ENCODE results near the gene KCNIP1.
A peak's percentile ranks its signal among the peaks of the same experiment; 100 is the strongest.

The KCNIP1 gene

DNA sequence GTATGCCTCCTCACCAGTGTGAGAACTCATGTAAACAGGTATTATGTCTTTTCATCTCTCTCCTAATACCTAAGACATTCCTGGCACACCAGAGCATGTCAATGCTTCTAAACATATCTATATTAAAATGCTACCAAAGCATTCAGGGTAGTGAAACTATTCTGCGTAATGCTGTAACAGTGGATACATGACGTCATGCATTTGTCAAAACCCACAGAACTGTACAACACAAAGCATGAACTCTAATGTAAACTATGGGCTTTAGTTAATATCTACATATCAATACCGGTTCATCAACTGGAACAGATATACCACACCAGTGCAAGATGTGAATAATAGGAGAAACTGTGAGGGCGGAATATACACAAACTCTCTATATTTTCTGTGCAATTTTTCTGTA is 207.5 kb downstream of the KCNIP1 start:
- no peak for DNase-seq (ENCODE audit: low spot score)

DNA sequence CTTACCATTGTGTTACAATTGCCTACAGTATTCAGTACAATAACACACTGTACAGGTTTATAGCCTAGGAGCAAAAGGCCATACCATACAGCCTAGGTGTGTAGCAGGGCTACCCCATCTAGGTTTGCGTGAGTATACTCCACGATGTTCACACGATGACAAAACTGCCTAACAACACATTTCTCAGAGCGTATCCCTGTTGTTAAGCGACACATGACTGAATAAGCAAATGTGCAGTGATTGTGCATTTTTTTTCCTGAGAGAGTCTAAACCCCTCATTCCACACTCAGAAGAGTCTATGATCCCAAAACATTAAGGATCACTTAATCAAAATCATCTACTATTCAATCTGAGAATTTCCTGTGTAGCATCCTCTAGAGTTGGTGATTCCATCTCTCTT is 211.3 kb downstream of the KCNIP1 start:
- DNase-seq (ENCODE audit: low spot score): no peak

DNA sequence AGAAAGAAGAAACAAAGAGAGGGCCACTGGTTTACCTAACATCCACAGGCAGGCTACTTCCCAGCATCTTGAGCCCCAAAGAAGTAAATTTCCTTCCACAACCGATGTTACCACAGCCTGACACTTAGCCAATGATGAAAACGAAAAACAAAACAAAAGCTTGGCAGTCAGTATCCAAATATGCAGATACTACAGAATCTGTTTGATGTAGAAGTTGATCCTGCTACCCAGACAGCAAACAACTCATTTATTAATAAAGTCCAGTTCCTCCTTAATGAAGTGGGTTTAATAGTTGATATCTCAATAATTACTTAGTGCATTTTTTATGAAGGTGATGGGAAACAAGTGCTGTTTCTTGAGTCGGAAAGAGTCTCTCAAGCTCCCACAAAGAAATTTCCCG is 212.6 kb downstream of the KCNIP1 start:
- no peak for DNase-seq (ENCODE audit: low spot score)

DNA sequence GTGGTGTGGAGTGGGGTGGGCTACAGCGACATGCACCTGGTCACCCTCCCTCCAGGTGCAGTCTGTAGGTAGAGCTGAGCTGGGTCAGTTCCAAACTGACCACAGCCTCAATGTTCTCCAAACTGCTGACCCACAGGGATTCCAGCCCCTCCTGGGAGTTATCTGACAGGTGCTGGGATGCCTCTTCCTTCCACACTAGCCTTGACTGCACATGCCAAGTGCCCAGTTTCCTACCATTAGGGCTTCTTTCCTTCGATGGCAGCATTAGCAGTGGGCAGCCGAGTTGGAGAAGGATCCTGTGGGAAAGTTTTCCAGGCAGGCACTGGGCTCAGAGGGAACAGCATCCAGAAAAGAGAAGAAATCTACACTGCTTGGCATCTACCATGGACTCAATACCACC is 215.7 kb downstream of the KCNIP1 start:
- no peak for DNase-seq (ENCODE audit: low spot score)

DNA sequence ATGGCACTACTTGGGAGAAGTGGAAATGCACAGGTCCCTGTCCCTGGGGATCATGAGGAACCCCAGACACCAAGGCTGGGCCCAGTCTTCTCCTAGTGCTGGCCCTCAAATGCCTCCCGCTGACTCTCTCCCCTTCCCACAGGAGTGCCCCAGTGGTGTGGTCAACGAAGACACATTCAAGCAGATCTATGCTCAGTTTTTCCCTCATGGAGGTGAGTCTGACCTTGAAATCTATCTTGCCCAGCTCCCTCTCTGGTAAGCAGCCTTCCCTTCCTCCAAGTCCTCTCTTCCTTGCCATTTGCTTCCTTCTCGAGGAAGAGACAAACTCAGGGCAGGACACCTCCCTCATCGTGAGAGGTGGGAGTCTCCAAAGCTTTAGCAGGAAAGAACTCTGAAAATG is 216.4 kb downstream of the KCNIP1 start:
- DNase-seq (ENCODE audit: low spot score): no peak

GRCh38 chr5:170720984-170721383 is 217.2 kb downstream of the KCNIP1 start:
- no peak for DNase-seq (ENCODE audit: low spot score)

DNA sequence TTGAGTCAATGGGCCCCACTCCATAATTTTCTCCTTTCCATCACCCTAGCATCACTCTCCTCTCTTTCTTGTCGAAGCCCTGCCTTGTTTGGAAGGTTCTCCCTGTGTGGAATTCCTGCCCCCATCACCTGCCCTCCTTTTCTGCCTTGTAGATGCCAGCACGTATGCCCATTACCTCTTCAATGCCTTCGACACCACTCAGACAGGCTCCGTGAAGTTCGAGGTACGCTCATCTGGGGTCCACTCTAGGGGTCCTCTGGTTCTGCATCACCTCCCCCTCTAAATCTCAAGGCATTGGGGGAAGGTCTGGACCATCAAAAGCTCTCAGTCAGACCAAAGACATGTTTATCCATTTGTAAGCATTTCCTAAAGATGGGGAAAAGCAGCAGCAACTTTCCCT is 217.9 kb downstream of the KCNIP1 start:
- no peak for DNase-seq (ENCODE audit: low spot score)

DNA sequence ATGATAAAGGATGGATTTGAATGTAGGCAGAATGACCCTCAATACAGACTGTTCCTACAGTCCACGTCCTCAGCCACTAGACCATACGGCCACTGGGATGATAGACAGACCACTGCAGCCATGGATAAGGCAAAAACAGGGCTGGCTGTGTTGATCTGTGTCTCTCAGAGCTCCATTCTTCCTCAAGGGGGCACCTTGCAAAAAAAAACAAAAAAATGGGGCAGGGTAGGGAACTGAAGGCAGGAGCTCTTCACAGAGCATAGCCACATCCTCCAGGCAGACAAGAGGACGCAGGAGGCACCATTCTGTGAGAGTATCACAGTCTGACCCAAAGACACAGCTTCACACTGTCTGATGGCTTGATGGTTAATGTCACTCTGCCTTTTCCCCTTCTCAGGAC is 218.5 kb downstream of the KCNIP1 start:
- DNase-seq (ENCODE audit: low spot score): no peak

DNA sequence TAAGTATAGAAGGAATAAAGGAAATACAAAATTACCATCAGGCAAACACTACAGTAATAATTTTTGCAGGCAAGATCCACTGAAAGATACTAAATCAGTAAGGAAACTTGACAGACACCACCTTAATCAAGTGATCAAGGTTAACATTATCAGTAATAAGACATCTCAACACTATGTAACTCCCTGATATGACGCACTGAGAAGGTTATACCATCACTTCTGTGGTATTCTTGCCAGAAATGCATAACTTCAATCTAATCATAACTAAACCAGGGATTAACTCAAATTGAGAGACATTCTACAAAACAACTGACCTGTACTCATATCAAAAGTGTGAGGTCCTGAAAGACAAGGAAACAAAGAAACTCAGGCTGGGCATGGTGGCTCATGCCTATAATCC is 227.2 kb downstream of the KCNIP1 start:
- DNase-seq (ENCODE audit: low spot score): no peak

GRCh38 chr5:170732685-170733084 is 228.9 kb downstream of the KCNIP1 start:
- DNase-seq (ENCODE audit: low spot score): no peak

GRCh38 chr5:170736966-170737365 is 233.1 kb downstream of the KCNIP1 start:
- DNase-seq (ENCODE audit: low spot score): no peak

DNA sequence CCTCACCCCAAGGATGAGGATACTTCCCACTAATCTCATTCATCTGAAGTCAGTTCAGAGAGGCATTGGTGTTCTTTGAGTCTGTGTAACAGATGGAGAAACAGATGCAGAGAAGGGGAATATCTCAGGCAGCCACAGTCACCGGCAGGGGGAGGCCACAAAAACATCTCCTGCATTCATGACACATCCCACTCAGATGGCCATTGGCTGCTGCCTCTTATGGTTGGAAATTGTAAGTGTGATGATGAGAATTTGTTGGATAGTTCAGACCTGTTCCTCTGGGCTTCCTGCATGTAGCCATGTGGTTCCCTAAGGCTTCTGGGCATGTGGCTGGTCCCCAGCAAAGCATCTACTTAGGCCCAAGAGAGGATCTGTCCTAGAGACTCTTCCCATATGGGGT is 233.8 kb downstream of the KCNIP1 start:
- no peak for DNase-seq (ENCODE audit: low spot score)

DNA sequence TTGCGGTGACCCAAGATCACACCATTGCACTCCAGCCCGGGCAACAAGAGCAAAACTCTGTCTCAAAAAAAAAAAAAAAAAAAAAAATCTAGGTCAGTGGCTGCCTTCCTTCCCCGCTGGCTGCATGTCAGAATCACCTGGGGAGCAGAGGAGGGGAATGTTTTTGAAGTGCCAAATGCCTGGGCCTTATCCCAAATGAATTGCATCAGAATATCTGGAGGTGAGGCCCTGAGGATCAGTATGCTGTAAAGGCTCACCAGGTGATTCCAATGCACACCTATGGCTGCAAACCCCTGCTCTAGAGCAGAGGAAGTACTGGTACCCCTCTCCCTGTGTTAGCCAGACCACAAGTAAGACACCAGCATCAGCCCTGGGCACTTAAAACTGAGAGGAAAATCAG is 235.0 kb downstream of the KCNIP1 start:
- no peak for DNase-seq (ENCODE audit: low spot score)

- no peak for DNase-seq (ENCODE audit: low spot score)
These were observed 235.6 kb downstream of the KCNIP1 start for GRCh38 chr5:170739446-170739845.

GRCh38 chr5:170740551-170741205 is 236.9 kb downstream of the KCNIP1 start:
- no peak for DNase-seq (ENCODE audit: low spot score)

GRCh38 chr5:170741801-170742200 is 238.0 kb downstream of the KCNIP1 start:
- no peak for DNase-seq (ENCODE audit: low spot score)

- DNase-seq (ENCODE audit: low spot score): no peak
These were observed 240.0 kb downstream of the KCNIP1 start for GRCh38 chr5:170743876-170744212.

DNA sequence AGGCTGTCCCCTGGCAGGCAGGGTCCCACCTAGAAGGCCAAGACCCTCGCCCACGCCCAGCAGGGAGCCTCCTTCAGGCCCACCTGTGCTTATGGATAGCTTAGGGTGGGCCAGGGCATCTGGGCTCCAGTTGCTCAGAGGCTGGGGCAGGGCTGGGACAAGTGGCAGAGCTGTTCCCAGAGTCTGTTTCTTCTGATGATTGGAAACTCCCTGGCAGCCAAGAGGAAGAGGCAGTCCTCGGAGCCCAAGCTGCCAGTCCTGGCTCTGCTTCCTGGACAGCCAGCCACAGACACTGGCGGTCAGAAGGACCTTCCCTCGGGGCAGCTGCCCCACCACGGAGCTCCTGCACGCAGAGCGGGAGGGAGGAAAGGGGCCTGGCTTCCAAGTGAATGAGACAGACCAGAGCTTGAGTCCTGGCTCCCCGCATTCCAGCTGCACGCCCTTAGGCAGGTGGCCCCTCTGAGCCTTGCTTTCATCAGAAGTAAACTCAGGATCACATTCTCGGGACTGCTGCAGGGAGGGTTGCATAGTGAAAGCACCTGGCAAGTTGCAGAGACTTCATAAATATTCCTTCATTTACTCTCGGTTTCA is 241.8 kb downstream of the KCNIP1 start:
- peak; percentile 82 for DNase-seq (ENCODE audit: low spot score)

DNA sequence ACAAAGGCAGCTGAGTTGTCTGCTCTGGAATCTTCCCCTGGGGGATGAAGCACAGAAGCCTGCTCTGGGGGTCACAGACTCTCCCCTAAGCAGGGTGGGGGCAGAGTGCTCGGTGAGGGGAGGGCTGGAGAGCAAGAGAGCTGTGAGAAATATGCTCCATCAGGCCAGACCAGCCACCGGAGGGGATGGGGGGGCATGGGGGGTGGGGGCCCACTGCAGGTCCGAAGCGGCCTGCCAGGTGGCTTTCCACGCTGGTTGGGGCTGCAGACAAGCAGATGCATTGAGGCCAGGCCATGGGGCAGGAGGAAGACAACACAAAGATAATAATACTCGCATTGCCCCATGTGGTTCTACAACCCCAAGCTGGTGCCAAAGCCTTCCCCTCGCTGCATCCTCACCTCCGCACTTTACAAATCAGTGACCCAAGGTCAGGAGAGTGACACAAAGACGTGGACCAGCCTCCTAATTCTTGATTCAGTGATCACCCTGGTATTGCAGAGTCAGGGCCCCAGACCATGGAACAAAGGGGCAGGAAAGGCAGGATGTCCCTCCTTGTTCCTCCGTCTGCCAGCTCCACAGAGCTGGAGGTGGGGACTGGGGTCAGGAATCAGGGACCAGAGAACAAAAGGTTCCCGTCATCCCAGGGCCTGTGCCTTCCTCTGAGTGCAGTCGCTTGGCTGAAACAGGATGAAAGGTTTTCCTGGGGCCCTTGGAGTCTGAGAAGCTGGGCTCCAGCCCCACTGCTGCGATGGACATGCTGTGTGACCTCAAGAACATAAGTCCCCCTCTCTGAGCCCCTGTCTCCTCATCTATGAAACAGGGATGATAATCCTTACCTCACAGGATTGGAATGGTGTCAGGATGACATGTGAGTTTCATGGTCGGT is 242.5 kb downstream of the KCNIP1 start:
- no peak for DNase-seq (ENCODE audit: low spot score)

- no peak for DNase-seq (ENCODE audit: low spot score)
These were observed 243.1 kb downstream of the KCNIP1 start for GRCh38 chr5:170746961-170747340.

DNA sequence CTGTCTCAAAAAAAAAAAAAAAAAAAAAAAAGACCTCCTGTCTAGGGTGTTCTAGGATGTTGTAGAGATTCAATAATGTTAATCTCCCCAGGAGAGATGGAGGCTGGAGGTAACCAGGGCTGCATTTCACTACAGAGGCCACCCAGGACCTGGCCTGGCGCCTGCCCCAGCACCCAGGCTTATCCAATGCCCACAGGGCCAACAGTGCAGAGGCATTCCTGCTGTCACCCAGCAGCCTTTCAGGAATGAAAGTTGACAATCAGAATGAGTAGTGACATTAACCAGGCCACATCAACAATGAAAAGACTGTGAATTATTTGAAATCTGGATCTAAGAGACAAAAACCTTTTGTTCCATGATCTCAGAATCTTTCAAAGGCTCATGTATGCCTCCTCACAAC is 243.5 kb downstream of the KCNIP1 start:
- no peak for DNase-seq (ENCODE audit: low spot score)

GRCh38 chr5:170747851-170748250 is 244.0 kb downstream of the KCNIP1 start:
- DNase-seq (ENCODE audit: low spot score): no peak

- DNase-seq (ENCODE audit: low spot score): no peak
These were observed 245.2 kb downstream of the KCNIP1 start for GRCh38 chr5:170748951-170749471.

Measured in kidney tubule cell (primary cell).